BLaER1 treated with 17β-estradiol and CSF1 and Interleukin-3, amounts not matched to agents 10 nM and 100 nM (cell line): Measurements from ENCODE around the gene RSRC1.

ENCODE experiments used
- H3K27ac ChIP-seq, 11 experiments: shearing (Covaris generic); formaldehyde crosslinking; 2 replicates each; pipeline ENCODE4 v1.8.1; 2022
- H3K27me3 ChIP-seq, 11 experiments: shearing (Covaris generic); formaldehyde crosslinking; 2 replicates each; pipeline ENCODE4 v1.8.1; 2022
- H3K36me3 ChIP-seq, 11 experiments: shearing (Covaris generic); formaldehyde crosslinking; 2 replicates each; pipeline ENCODE4 v1.8.1; 2022
- H3K4me1 ChIP-seq, 10 experiments: shearing (Covaris generic); formaldehyde crosslinking; 2 replicates each; pipeline ENCODE4 v1.8.1; 2022
- H3K4me2 ChIP-seq, 11 experiments: shearing (Covaris generic); formaldehyde crosslinking; 2 replicates each; pipeline ENCODE4 v1.8.1; 2022
- H3K4me3 ChIP-seq, 10 experiments: shearing (Covaris generic); formaldehyde crosslinking; 2 replicates each; pipeline ENCODE4 v1.8.1; 2022
- H3K9ac ChIP-seq, 11 experiments: shearing (Covaris generic); formaldehyde crosslinking; 2 replicates each; pipeline ENCODE4 v1.8.1; 2022
- H3K9me3 ChIP-seq, 11 experiments: shearing (Covaris generic); formaldehyde crosslinking; replicated peaks in 1 of 11; 2 replicates each; pipeline ENCODE4 v1.8.1; 2022
- H4K20me1 ChIP-seq, 11 experiments: shearing (Covaris generic); formaldehyde crosslinking; 2 replicates each; pipeline ENCODE4 v1.8.1; 2022
- Cebpa-rat ChIP-seq, 11 experiments: shearing (Covaris generic); IDR thresholded peaks; 2 replicates each; pipeline ENCODE4 v1.8.1; 2022

The RSRC1 gene

GRCh38 chr3:158272081-158272480, 162.2 kb downstream of the RSRC1 start:
- H3K4me1 ChIP-seq: no peaks in the 10 kb centered on the region
- no peak for TF ChIP-seq Cebpa-rat (IDR thresholded peaks at IDR 0.05)
- H3K4me3 ChIP-seq: no peak overlapping the region
- no peak overlapping the region for H3K27ac ChIP-seq
- peaks cover 4 to 24% (median 13%) of the 10 kb centered on the region in 11 experiments for H3K36me3 ChIP-seq
- no peak overlapping the region for H3K9ac ChIP-seq
- H3K27me3 ChIP-seq: no peaks in the 10 kb centered on the region
- peaks cover 10 to 14% (median 13%) of the 10 kb centered on the region in 11 experiments for H3K9me3 ChIP-seq
- no peak overlapping the region for H3K4me2 ChIP-seq
- H4K20me1 ChIP-seq: no peaks in the 10 kb centered on the region

GRCh38 chr3:158273656-158274055, 163.8 kb downstream of the RSRC1 start:
- no peak overlapping the region for H3K4me2 ChIP-seq
- peaks cover 6 to 28% (median 16%) of the 10 kb centered on the region in 11 experiments; a peak in 19 of 22 replicates for H3K36me3 ChIP-seq
- TF ChIP-seq Cebpa-rat (IDR thresholded peaks at IDR 0.05): no peak
- H3K27me3 ChIP-seq: no peaks in the 10 kb centered on the region
- H3K27ac ChIP-seq: no peak overlapping the region
- H4K20me1 ChIP-seq: no peaks in the 10 kb centered on the region
- H3K9me3 ChIP-seq: peaks cover 0 to 10% (median 0%) of the 10 kb centered on the region in 11 experiments; a peak in 4 of 22 replicates
- no peaks in the 10 kb centered on the region for H3K4me1 ChIP-seq
- H3K9ac ChIP-seq: no peak overlapping the region
- no peak overlapping the region for H3K4me3 ChIP-seq

GRCh38 chr3:158278187-158278586, 168.3 kb downstream of the RSRC1 start:
- H3K27me3 ChIP-seq: no peaks in the 10 kb centered on the region
- H3K9me3 ChIP-seq: peaks cover 0 to 10% (median 0%) of the 10 kb centered on the region in 11 experiments; a peak in 4 of 22 replicates
- H3K4me1 ChIP-seq: peaks cover 0 to 12% (median 0%) of the 10 kb centered on the region in 10 experiments; a peak in 4 of 20 replicates
- no peak overlapping the region for H3K9ac ChIP-seq
- no peak overlapping the region for H3K4me2 ChIP-seq
- H3K4me3 ChIP-seq: no peak overlapping the region
- H3K36me3 ChIP-seq: peaks cover 6 to 25% (median 17%) of the 10 kb centered on the region in 11 experiments; a peak in 19 of 22 replicates
- TF ChIP-seq Cebpa-rat (IDR thresholded peaks at IDR 0.05): no peak
- no peaks in the 10 kb centered on the region for H4K20me1 ChIP-seq
- H3K27ac ChIP-seq: no peak overlapping the region

DNA sequence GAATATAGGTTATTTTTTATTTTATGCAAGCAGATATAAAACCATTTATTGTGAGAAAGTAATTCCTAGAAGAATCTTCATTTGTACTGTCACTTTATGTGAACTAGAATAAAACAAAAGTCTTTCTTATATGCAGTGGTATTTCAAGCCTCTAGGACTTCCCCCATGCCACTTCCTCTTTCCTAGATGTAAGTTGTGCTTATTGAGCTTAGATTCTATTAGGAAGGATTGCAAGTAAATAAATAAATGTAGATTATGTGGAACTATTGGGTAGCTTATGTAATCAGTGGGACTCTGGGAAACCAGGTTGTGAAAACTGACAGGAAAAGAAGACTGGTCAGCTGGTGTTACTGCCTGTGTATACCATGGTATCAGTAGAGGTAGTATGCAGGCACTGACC, 169.7 kb downstream of the RSRC1 start:
- no peak for TF ChIP-seq Cebpa-rat (IDR thresholded peaks at IDR 0.05)
- H3K4me3 ChIP-seq: no peak overlapping the region
- peaks cover 6 to 22% (median 16%) of the 10 kb centered on the region in 11 experiments; a peak in 19 of 22 replicates for H3K36me3 ChIP-seq
- peaks cover 0 to 12% (median 0%) of the 10 kb centered on the region in 10 experiments; a peak in 4 of 20 replicates for H3K4me1 ChIP-seq
- no peaks in the 10 kb centered on the region for H4K20me1 ChIP-seq
- no peak overlapping the region for H3K27ac ChIP-seq
- no peaks in the 10 kb centered on the region for H3K27me3 ChIP-seq
- H3K4me2 ChIP-seq: peak overlapping the region in 2 of 11 experiments; percentile 40 to 48; a peak in 3 of 22 replicates
- peaks cover 0 to 10% (median 0%) of the 10 kb centered on the region in 11 experiments; a peak in 4 of 22 replicates for H3K9me3 ChIP-seq
- no peak overlapping the region for H3K9ac ChIP-seq

DNA sequence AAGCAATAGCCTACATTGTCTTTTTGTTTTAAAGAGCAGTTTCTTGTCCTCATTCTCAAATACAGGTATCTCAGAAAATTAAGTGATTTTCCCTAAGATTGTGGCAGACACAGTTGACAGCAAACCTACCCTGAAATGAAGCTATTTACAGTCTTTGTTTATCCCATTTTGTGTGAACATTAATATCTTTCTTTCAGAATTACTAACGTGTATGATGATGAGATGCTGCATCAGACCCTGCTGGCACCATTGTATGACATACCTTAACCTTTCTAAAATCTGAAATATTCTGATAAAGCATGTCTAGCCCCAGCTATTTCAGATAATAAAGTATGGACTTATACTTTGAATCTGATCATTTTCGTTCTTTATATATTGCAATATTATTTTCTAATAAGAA, 185.9 kb downstream of the RSRC1 start:
- H3K4me3 ChIP-seq: no peak overlapping the region
- TF ChIP-seq Cebpa-rat (IDR thresholded peaks at IDR 0.05): no peak
- no peaks in the 10 kb centered on the region for H4K20me1 ChIP-seq
- no peak overlapping the region for H3K4me2 ChIP-seq
- H3K9ac ChIP-seq: no peak overlapping the region
- H3K4me1 ChIP-seq: no peaks in the 10 kb centered on the region
- peaks cover 0 to 2% (median 0%) of the 10 kb centered on the region in 11 experiments; a peak in 1 of 22 replicates for H3K36me3 ChIP-seq
- no peaks in the 10 kb centered on the region for H3K27me3 ChIP-seq
- no peaks in the 10 kb centered on the region for H3K9me3 ChIP-seq
- H3K27ac ChIP-seq: no peak overlapping the region

DNA sequence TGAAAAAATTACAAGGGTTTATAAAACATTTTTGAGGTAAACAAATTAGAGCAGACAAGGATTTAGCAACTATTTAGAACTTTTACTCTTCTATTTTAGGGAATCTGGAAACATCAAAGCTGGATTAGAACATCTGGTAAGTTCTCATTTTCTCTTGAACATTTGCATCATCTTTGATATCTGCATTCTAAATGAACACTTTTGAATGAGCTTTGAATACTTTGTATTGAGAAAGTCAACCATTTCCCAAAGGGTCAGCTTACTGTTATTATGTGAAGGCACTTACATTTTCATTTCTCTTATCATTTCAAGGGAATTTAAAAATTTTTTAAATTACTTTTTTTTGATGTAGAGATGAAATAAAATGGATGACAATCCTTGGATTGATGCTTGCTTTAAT, 188.1 kb downstream of the RSRC1 start:
- no peak for TF ChIP-seq Cebpa-rat (IDR thresholded peaks at IDR 0.05)
- H3K27ac ChIP-seq: no peak overlapping the region

GRCh38 chr3:158308236-158308928, 198.5 kb downstream of the RSRC1 start:
- Histone ChIP-seq H3K27ac (no peak overlapping the region), H3K4me2 (no peak overlapping the region), H3K9me3 (no peaks in the 10 kb centered on the region), H3K9ac (no peak overlapping the region), H3K4me1 (no peaks in the 10 kb centered on the region), H4K20me1 (peaks cover 0 to 5% (median 0%) of the 10 kb centered on the region in 11 experiments; a peak in 1 of 22 replicates), H3K27me3 (no peaks in the 10 kb centered on the region), H3K4me3 (no peak overlapping the region), H3K36me3 (no peaks in the 10 kb centered on the region; a peak in 1 of 22 replicates)
- no peak for TF ChIP-seq Cebpa-rat (IDR thresholded peaks at IDR 0.05)

More for the DNA sequence above, 188.1 kb downstream of the RSRC1 start:
- H3K27me3 ChIP-seq: no peaks in the 10 kb centered on the region
- H3K9me3 ChIP-seq: no peaks in the 10 kb centered on the region
- H3K4me1 ChIP-seq: 0 out of 20 replicates have a peak, but pooled peaks cover 0 to 7% (median 0%) of the 10 kb centered on the region in 10 experiments
- no peaks in the 10 kb centered on the region for H4K20me1 ChIP-seq
- no peak overlapping the region for H3K4me3 ChIP-seq
- no peak overlapping the region for H3K4me2 ChIP-seq
- H3K9ac ChIP-seq: no peak overlapping the region
- H3K36me3 ChIP-seq: peaks cover 0 to 6% (median 0%) of the 10 kb centered on the region in 11 experiments; a peak in 3 of 22 replicates

DNA sequence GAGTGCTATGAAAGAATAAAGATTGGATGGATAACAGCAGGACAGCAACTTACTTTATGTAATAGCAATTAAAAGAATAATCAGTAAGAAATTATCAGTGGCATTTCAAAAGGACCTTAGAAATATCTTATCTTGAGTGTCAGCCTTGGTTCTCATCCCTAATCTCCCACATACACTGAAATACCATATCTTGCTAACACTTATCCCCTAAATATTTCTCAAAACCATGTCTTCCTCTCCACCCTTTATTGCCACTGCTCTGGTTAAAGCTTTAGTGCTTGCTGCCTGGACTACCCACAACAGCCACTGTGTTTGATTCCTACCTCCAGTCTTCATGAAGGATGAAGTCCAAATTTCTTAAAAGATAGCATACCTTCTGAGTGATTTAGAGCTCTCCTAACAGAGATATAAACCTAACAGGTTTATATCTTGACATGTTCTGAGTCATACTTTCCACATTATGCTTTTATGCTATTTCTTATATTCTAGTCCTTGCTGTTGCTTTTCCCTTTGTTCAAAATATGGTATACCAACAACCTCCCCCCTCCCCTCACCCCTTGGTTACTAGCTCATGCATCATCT, 202.8 kb downstream of the RSRC1 start:
- Histone ChIP-seq H3K4me3 (no peak overlapping the region), H4K20me1 (peaks cover 0 to 5% (median 0%) of the 10 kb centered on the region in 11 experiments; a peak in 1 of 22 replicates), H3K9ac (no peak overlapping the region), H3K27ac (no peak overlapping the region), H3K4me1 (no peaks in the 10 kb centered on the region), H3K9me3 (0 out of 22 replicates have a peak, but pooled peaks cover 0 to 2% (median 0%) of the 10 kb centered on the region in 11 experiments), H3K27me3 (no peaks in the 10 kb centered on the region), H3K36me3 (0 out of 22 replicates have a peak, but pooled peaks cover 0 to 5% (median 0%) of the 10 kb centered on the region in 11 experiments), H3K4me2 (no peak overlapping the region)
- TF ChIP-seq Cebpa-rat (IDR thresholded peaks at IDR 0.05): no peak

DNA sequence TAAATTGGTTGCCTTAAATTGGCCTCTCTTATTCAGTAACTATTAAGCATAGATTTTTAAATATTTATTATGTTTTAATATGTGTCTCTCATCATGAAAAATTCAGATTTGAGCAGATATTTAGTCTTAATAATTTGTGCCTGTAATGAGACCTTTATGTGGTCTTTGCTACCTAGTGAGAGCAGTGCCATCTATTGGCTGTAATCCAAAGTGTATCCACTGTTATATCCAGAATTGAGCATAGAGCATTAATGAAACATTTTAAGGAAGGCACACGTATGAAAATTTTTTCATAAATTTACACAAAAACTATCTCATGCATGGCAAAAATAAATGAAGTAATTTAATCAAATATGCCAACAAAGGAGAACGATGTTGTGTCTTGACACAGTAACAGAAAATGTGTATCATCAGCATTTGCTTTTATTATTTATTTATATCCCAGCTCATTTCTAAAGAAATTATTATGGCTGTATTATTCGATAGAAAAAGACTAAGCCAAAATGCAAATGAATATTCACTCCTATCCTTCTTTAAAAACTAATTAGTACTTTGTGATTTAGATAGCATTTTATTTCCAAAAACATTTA, 203.5 kb downstream of the RSRC1 start:
- no peak for TF ChIP-seq Cebpa-rat (IDR thresholded peaks at IDR 0.05)
- Histone ChIP-seq H3K27ac (no peak overlapping the region), H3K4me3 (no peak overlapping the region), H4K20me1 (peaks cover 0 to 5% (median 0%) of the 10 kb centered on the region in 11 experiments; a peak in 1 of 22 replicates), H3K36me3 (peaks cover 0 to 6% (median 0%) of the 10 kb centered on the region in 11 experiments; a peak in 2 of 22 replicates), H3K9ac (no peak overlapping the region), H3K27me3 (no peaks in the 10 kb centered on the region), H3K4me2 (no peak overlapping the region), H3K9me3 (0 out of 22 replicates have a peak, but pooled peaks cover 0 to 2% (median 0%) of the 10 kb centered on the region in 11 experiments), H3K4me1 (no peaks in the 10 kb centered on the region)
